Measurements from ENCODE around the gene OR10V1.

The OR10V1 gene

GRCh38 chr11:59719556-59719955 lies 5.9 kb upstream of the OR10V1 start:
- in situ Hi-C loops (cut with MboI; ENCODE audit: low sequenced_read_pairs, unreplicated experiment): no loop called here
- no peak for DNase-seq (ENCODE audit: low spot score)
- no peak for TF ChIP-seq CTCF (IDR thresholded peaks at IDR 0.05; ENCODE audit: borderline replicate concordance, control extremely low read depth, extremely low read depth, insufficient read depth, missing control alignments)

- in situ Hi-C loops (cut with MboI; ENCODE audit: low sequenced_read_pairs, unreplicated experiment): no loop called here
- no peak for TF ChIP-seq CTCF (IDR thresholded peaks at IDR 0.05; ENCODE audit: borderline replicate concordance, control extremely low read depth, extremely low read depth, insufficient read depth, missing control alignments)
- DNase-seq (ENCODE audit: low spot score): no peak
Observed at GRCh38 chr11:59716051-59716450, 2.4 kb upstream of the OR10V1 start.

- no peak for TF ChIP-seq CTCF (IDR thresholded peaks at IDR 0.05; ENCODE audit: borderline replicate concordance, control extremely low read depth, extremely low read depth, insufficient read depth, missing control alignments)
- no peak for DNase-seq (ENCODE audit: low spot score)
- in situ Hi-C loops (cut with MboI; ENCODE audit: low sequenced_read_pairs, unreplicated experiment): no loop called here
Observed at GRCh38 chr11:59710136-59710847, 3.4 kb downstream of the OR10V1 start.

- DNase-seq (ENCODE audit: low spot score): no peak
- TF ChIP-seq CTCF (IDR thresholded peaks at IDR 0.05; ENCODE audit: borderline replicate concordance, control extremely low read depth, extremely low read depth, insufficient read depth, missing control alignments): no peak
- in situ Hi-C loops (cut with MboI; ENCODE audit: low sequenced_read_pairs, unreplicated experiment): no loop called here
Observed at GRCh38 chr11:59708537-59708936, 5.1 kb downstream of the OR10V1 start.

GRCh38 chr11:59707371-59707770 lies 6.3 kb downstream of the OR10V1 start:
- DNase-seq (ENCODE audit: low spot score): no peak
- in situ Hi-C loops (cut with MboI; ENCODE audit: low sequenced_read_pairs, unreplicated experiment): no loop called here

GRCh38 chr11:59706518-59707285 lies 6.9 kb downstream of the OR10V1 start:
- no peak for TF ChIP-seq CTCF (IDR thresholded peaks at IDR 0.05; ENCODE audit: borderline replicate concordance, control extremely low read depth, extremely low read depth, insufficient read depth, missing control alignments)
- in situ Hi-C loops (cut with MboI; ENCODE audit: low sequenced_read_pairs, unreplicated experiment): no loop called here
- no peak for DNase-seq (ENCODE audit: low spot score)

More at GRCh38 chr11:59707371-59707770, 6.3 kb downstream of the OR10V1 start:
- no peak for TF ChIP-seq CTCF (IDR thresholded peaks at IDR 0.05; ENCODE audit: borderline replicate concordance, control extremely low read depth, extremely low read depth, insufficient read depth, missing control alignments)

Measured in GM13976 (cell line).